Measurements from ENCODE around the gene RPS10.
"Not testable (repeated sequence)": the region's sequence is repeated elsewhere in the genome, so short reads cannot be mapped to it uniquely, and the experiment has no call there.

The RPS10 gene

DNA sequence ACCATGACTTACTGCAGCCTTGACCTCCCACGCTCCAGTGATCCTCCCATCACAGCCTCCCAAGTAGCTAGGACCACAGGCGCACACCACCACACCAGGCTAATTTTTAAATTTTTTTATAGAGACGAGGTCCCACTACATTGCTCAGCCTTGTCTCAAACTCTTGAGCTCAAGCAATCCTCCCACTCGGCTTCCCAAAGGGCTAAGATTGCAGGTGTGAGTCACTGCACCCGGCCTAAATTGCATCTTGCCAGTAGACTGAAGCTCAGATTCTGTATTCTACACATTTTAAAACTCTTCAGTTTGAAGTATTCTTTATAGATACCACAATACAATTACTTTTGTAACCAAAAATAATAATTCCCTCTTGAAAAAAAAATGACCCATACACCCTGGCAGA, 44.8 kb downstream of the RPS10 start:
- no peak overlapping the region for H3K9ac ChIP-seq (ENCODE audit: insufficient read length, low read depth)
- no peak for DNase-seq (ENCODE audit: low read depth, low spot score)

DNA sequence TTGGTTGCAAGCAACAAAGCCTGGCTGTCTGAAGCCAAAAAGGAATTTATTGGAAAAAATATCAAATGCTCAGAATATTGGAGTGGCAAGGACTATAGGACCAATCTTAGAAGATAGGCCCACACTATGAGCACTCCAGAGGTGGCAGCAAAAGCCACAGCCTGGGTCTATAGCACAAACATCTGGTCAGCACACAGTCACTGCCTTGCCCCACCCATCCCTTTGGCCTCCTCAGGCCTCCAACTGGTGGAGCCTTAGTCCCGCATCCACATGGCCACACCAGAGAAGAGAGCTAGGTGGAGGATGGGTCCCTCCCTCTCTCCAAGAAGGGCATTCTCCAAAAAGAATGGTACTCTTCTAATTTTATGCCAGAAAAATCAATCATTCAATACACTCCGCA, 47.4 kb downstream of the RPS10 start:
- no peak for DNase-seq (ENCODE audit: low read depth, low spot score)
- Histone ChIP-seq H3K4me1 (ENCODE audit: insufficient read depth, insufficient read length) (no peaks in the 10 kb centered on the region), H3K27me3 (ENCODE audit: insufficient read depth, insufficient read length) (no peaks in the 10 kb centered on the region), H3K36me3 (ENCODE audit: insufficient read depth, insufficient read length, low read length) (peaks cover 2% of the 10 kb centered on the region), H3K4me3 (ENCODE audit: insufficient read length, low read depth) (no peak overlapping the region), H3K9ac (ENCODE audit: insufficient read length, low read depth) (no peak overlapping the region), H3K9me3 (ENCODE audit: insufficient read depth, low read length) (no peaks in the 10 kb centered on the region)
- no peak for TF ChIP-seq YY1 (IDR thresholded peaks at IDR 0.05; ENCODE audit: insufficient read depth, insufficient read length)
- no peak for TF ChIP-seq SUZ12 (IDR thresholded peaks at IDR 0.05; ENCODE audit: extremely low read depth, insufficient read depth, insufficient read length)
- no peak for TF ChIP-seq ZNF274 (IDR thresholded peaks at IDR 0.05; ENCODE audit: low read depth, low read length)

More for the DNA sequence above, 44.8 kb downstream of the RPS10 start:
- H3K27me3 ChIP-seq (ENCODE audit: insufficient read depth, insufficient read length) = no peaks in the 10 kb centered on the region
- peaks cover 2% of the 10 kb centered on the region for H3K36me3 ChIP-seq (ENCODE audit: insufficient read depth, insufficient read length, low read length)
- H3K9me3 ChIP-seq (ENCODE audit: insufficient read depth, low read length) = no peaks in the 10 kb centered on the region
- no peaks in the 10 kb centered on the region for H3K4me1 ChIP-seq (ENCODE audit: insufficient read depth, insufficient read length)
- TF ChIP-seq SUZ12 (IDR thresholded peaks at IDR 0.05; ENCODE audit: extremely low read depth, insufficient read depth, insufficient read length) (no peak), ZNF274 (IDR thresholded peaks at IDR 0.05; ENCODE audit: low read depth, low read length) (no peak), YY1 (IDR thresholded peaks at IDR 0.05; ENCODE audit: insufficient read depth, insufficient read length) (no peak)
- no peak overlapping the region for H3K4me3 ChIP-seq (ENCODE audit: insufficient read length, low read depth)

DNA sequence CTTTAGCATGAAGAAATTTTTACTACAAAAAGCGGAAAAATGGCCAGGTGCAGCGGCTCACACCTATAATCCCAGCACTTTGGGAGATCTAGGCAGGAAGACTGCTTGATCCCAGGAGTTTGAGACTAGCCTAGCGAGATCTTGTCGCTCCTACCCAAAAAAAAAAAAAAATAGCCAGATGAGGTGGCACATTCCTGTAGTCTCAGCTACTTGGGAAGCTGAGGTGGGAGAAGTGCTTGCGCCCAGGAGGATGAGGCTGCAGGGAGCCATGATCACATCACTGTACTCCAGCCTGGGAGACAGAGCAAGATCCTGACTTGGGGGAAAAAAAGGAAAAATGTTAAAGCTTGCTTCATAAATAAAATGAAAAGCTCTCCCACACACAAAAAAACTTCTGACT, 47.9 kb downstream of the RPS10 start:
- Histone ChIP-seq H3K36me3 (ENCODE audit: insufficient read depth, insufficient read length, low read length) (no peaks in the 10 kb centered on the region), H3K9ac (ENCODE audit: insufficient read length, low read depth) (no peak overlapping the region), H3K4me1 (ENCODE audit: insufficient read depth, insufficient read length) (no peaks in the 10 kb centered on the region), H3K4me3 (ENCODE audit: insufficient read length, low read depth) (no peak overlapping the region), H3K27me3 (ENCODE audit: insufficient read depth, insufficient read length) (no peaks in the 10 kb centered on the region), H3K9me3 (ENCODE audit: insufficient read depth, low read length) (no peaks in the 10 kb centered on the region)
- DNase-seq (ENCODE audit: low read depth, low spot score) = no peak
- TF ChIP-seq SUZ12 (IDR thresholded peaks at IDR 0.05; ENCODE audit: extremely low read depth, insufficient read depth, insufficient read length) = no peak
- no peak for TF ChIP-seq ZNF274 (IDR thresholded peaks at IDR 0.05; ENCODE audit: low read depth, low read length)
- TF ChIP-seq YY1 (IDR thresholded peaks at IDR 0.05; ENCODE audit: insufficient read depth, insufficient read length) = no peak

DNA sequence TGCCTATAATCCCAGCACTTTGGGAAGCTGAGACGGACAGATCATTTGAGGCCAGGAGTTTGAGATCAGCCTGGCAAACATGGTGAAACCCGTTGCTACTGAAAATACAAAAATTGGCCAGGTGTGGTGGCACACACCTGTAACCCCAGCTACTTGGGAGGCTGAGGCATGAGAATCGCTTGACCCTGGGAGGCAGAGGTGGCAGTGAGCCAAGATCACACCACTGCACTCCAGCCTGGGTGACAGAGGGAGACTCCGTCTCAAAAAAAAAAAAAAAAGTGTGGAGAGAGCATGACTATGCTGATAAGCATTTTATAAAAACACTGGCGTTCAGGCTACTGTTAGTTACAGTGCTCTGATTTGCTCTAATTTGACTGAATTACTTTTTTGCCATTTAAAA, 48.3 kb downstream of the RPS10 start:
- not testable (repeated sequence) for H3K9me3 ChIP-seq (ENCODE audit: insufficient read depth, low read length); H3K27me3 ChIP-seq (ENCODE audit: insufficient read depth, insufficient read length); H3K36me3 ChIP-seq (ENCODE audit: insufficient read depth, insufficient read length, low read length); H3K9ac ChIP-seq (ENCODE audit: insufficient read length, low read depth); DNase-seq (ENCODE audit: low read depth, low spot score); H3K4me3 ChIP-seq (ENCODE audit: insufficient read length, low read depth); H3K4me1 ChIP-seq (ENCODE audit: insufficient read depth, insufficient read length)

DNA sequence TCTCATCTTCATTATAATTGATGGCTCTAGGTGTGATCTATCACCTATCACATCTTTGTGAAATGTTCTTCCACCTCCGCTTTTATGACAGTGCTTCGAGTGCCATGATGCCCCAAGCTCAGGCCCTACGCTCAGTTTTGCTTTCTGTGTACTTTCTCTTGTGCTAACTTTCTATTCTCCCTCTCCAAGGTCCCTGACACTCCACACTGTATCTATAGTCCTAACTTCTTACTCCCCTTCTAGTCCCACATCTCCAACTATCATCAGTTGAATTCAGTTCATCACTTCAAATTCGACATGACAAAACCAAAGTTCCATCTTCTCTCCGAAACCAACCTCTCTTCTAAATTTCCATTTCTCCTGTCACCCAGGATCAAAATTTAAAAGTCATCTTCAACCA, 50.0 kb downstream of the RPS10 start:
- Histone ChIP-seq H3K4me1 (ENCODE audit: insufficient read depth, insufficient read length) (no peaks in the 10 kb centered on the region), H3K4me3 (ENCODE audit: insufficient read length, low read depth) (no peak overlapping the region), H3K27me3 (ENCODE audit: insufficient read depth, insufficient read length) (no peaks in the 10 kb centered on the region), H3K9me3 (ENCODE audit: insufficient read depth, low read length) (no peaks in the 10 kb centered on the region), H3K36me3 (ENCODE audit: insufficient read depth, insufficient read length, low read length) (no peaks in the 10 kb centered on the region), H3K9ac (ENCODE audit: insufficient read length, low read depth) (no peak overlapping the region)
- no peak for DNase-seq (ENCODE audit: low read depth, low spot score)
- TF ChIP-seq ZNF274 (IDR thresholded peaks at IDR 0.05; ENCODE audit: low read depth, low read length) (no peak), SUZ12 (IDR thresholded peaks at IDR 0.05; ENCODE audit: extremely low read depth, insufficient read depth, insufficient read length) (no peak), YY1 (IDR thresholded peaks at IDR 0.05; ENCODE audit: insufficient read depth, insufficient read length) (no peak)

DNA sequence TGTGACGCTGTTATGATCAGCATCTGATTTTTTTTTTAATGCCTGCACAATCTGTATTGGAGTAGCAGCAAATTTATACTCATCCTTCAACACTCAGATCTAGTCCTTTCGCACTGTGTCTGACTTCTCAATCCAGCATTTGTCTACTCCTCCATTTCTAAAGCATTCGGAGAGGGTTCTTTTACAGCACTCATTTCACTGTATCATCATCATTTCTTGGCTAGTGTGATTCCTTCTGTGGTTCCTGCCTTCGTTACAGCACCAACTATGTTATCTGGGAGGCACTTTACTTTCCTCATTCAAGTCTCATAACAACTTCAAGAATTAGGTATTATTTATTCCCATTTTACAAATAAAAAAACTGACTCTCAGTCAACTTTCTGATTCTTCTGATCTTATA, 51.4 kb downstream of the RPS10 start:
- DNase-seq (ENCODE audit: low read depth, low spot score) = no peak
- no peaks in the 10 kb centered on the region for H3K27me3 ChIP-seq (ENCODE audit: insufficient read depth, insufficient read length)
- no peaks in the 10 kb centered on the region for H3K9me3 ChIP-seq (ENCODE audit: insufficient read depth, low read length)
- TF ChIP-seq ZNF274 (IDR thresholded peaks at IDR 0.05; ENCODE audit: low read depth, low read length) = no peak
- TF ChIP-seq YY1 (IDR thresholded peaks at IDR 0.05; ENCODE audit: insufficient read depth, insufficient read length) = no peak
- TF ChIP-seq SUZ12 (IDR thresholded peaks at IDR 0.05; ENCODE audit: extremely low read depth, insufficient read depth, insufficient read length) = no peak
- H3K9ac ChIP-seq (ENCODE audit: insufficient read length, low read depth) = no peak overlapping the region
- no peak overlapping the region for H3K4me3 ChIP-seq (ENCODE audit: insufficient read length, low read depth)
- H3K4me1 ChIP-seq (ENCODE audit: insufficient read depth, insufficient read length) = no peaks in the 10 kb centered on the region
- peaks cover 2% of the 10 kb centered on the region for H3K36me3 ChIP-seq (ENCODE audit: insufficient read depth, insufficient read length, low read length)

DNA sequence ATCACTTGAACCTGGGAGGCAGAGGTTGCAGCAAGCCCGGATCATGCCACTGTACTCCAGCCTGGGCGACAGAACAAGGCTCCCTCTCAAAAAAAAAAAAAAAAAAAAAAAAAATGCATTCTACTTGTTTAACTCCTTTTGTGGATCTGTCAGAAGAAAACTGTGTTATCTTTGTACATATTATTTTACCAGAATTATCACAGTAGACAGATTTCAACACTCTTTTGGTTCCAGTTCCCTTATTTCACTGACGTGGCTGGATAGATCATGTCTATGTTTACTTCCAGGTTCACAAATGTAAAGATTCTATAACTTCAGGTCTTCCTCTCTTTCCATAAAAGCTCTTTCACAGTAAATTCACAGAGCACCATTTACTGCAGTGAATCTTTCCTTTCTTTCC, 51.8 kb downstream of the RPS10 start:
- Histone ChIP-seq H3K4me3 (ENCODE audit: insufficient read length, low read depth) (no peak overlapping the region), H3K9me3 (ENCODE audit: insufficient read depth, low read length) (no peaks in the 10 kb centered on the region), H3K9ac (ENCODE audit: insufficient read length, low read depth) (no peak overlapping the region), H3K4me1 (ENCODE audit: insufficient read depth, insufficient read length) (no peaks in the 10 kb centered on the region), H3K36me3 (ENCODE audit: insufficient read depth, insufficient read length, low read length) (peaks cover 2% of the 10 kb centered on the region), H3K27me3 (ENCODE audit: insufficient read depth, insufficient read length) (no peaks in the 10 kb centered on the region)
- DNase-seq (ENCODE audit: low read depth, low spot score) = no peak
- no peak for TF ChIP-seq ZNF274 (IDR thresholded peaks at IDR 0.05; ENCODE audit: low read depth, low read length)
- TF ChIP-seq SUZ12 (IDR thresholded peaks at IDR 0.05; ENCODE audit: extremely low read depth, insufficient read depth, insufficient read length) = no peak
- no peak for TF ChIP-seq YY1 (IDR thresholded peaks at IDR 0.05; ENCODE audit: insufficient read depth, insufficient read length)

DNA sequence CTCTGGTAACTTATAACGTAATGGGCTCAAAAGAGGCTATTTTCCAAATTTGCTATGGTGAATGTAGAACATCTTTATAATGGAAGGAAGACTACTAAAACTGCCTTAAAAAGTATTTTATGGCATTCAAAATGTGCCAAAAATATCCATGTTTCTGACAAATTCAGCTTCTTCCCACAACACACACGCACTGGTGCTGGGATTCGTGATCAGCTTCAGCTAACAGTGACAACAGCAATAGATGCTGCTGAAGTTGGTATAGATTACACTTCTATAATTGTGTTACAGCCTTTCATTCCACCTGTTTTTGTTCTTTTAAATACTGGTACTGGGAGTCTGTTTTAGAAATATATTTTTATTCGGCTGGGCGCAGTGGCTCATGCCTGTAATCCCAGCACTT, 52.4 kb downstream of the RPS10 start:
- no peak for TF ChIP-seq YY1 (IDR thresholded peaks at IDR 0.05; ENCODE audit: insufficient read depth, insufficient read length)
- TF ChIP-seq SUZ12 (IDR thresholded peaks at IDR 0.05; ENCODE audit: extremely low read depth, insufficient read depth, insufficient read length) = no peak
- no peak for TF ChIP-seq ZNF274 (IDR thresholded peaks at IDR 0.05; ENCODE audit: low read depth, low read length)
- DNase-seq (ENCODE audit: low read depth, low spot score) = no peak
- Histone ChIP-seq H3K9ac (ENCODE audit: insufficient read length, low read depth) (no peak overlapping the region), H3K4me3 (ENCODE audit: insufficient read length, low read depth) (no peak overlapping the region), H3K4me1 (ENCODE audit: insufficient read depth, insufficient read length) (no peaks in the 10 kb centered on the region), H3K36me3 (ENCODE audit: insufficient read depth, insufficient read length, low read length) (peaks cover 2% of the 10 kb centered on the region), H3K9me3 (ENCODE audit: insufficient read depth, low read length) (no peaks in the 10 kb centered on the region), H3K27me3 (ENCODE audit: insufficient read depth, insufficient read length) (no peaks in the 10 kb centered on the region)

DNA sequence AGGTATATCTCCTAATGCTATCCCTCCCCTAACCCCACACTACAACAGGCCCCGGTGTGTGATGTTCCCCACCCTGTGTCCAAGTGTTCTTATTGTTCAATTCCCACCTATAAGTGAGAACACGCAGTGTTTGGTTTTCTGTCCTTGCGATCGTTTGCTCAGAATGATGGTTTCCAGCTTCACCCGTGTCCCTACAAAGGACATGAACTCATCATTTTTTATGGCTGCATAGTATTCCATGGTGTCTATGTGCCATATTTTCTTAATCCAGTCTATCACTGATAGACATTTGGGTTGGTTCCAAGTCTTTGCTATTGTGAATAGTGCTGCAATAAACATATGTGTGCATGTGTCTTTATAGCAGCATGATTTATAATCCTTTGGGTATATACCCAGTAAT, 54.0 kb downstream of the RPS10 start:
- DNase-seq (ENCODE audit: low read depth, low spot score); H3K4me3 ChIP-seq (ENCODE audit: insufficient read length, low read depth); H3K9me3 ChIP-seq (ENCODE audit: insufficient read depth, low read length); H3K9ac ChIP-seq (ENCODE audit: insufficient read length, low read depth); H3K4me1 ChIP-seq (ENCODE audit: insufficient read depth, insufficient read length); H3K36me3 ChIP-seq (ENCODE audit: insufficient read depth, insufficient read length, low read length); H3K27me3 ChIP-seq (ENCODE audit: insufficient read depth, insufficient read length): not testable (repeated sequence)
